Stimulated activated CD4-positive, alpha-beta T cell treated with anti-CD3 and anti-CD28 coated beads, Interleukin-2, amount 100 ng/mL, for 4 hours (primary cell): ENCODE results near the gene FHIT.

Source experiments
- DNase-seq: peaks from one replicate; pipeline ENCODE4 v3.0.0-alpha.2; 2020; ENCODE audit warnings: low read depth

The FHIT gene

DNA sequence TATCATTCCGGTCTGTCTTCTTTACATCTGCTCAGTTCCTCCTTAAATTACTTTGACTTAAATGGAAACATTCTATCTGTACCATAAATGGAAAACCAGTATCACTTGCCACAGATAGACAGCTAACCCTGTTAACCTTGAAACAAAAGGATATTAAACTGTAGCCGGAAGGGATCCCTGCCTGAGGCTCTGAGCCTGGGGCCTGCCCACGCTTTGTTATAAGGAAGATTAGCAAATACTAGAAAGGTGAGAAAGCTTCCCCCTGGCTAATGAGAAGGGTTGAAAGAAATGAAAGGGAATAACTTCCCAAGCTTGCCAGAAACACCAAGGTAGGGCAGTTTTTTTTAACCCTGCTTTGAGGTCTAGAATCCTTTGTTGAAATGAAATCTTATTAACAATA is 927.6 kb downstream of the FHIT start:
- DNase-seq: no peak

DNA sequence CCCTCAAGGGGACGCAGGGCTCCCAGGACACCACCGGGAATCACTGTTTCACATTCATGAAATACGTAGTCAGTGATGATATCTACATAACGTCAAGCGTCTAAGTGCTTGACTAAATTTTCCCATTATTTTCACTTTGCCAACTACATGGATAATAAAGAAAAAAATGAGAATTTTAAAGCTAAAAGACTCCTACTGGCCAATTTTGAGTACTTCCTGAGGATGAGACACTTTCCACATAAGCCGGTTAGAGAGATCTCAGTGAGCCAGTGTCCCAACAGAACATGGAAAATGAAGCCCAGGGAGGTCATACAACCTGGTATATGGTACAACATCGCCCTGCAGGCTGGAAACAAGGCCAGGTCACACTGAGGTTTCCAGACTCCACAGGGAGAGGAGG is 928.1 kb downstream of the FHIT start:
- no peak for DNase-seq

DNA sequence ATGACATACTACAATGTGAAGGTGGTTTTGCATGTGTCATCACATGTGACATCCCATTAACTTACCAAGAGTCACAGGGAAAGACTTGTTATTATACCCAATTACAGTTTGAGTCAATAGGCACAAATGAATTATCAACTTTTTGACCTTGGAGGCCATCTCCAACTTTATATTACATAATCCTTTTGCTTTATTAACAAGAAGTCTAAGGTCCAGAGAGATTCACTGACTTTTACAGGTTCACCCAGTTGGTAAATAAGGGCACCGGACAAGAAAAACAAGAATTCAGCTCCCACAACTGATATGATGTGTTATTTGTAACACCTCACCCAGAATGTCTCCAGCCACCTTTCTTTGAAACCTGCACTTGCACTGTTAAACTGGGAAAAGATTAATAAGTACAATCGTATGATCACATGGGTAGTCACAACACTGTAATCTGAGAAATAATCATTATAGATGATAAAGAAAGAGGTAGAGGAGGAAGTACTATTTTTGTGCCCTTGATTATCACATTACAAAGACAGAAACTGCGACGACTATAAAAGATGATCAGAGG is 928.9 kb downstream of the FHIT start:
- DNase-seq: no peak

DNA sequence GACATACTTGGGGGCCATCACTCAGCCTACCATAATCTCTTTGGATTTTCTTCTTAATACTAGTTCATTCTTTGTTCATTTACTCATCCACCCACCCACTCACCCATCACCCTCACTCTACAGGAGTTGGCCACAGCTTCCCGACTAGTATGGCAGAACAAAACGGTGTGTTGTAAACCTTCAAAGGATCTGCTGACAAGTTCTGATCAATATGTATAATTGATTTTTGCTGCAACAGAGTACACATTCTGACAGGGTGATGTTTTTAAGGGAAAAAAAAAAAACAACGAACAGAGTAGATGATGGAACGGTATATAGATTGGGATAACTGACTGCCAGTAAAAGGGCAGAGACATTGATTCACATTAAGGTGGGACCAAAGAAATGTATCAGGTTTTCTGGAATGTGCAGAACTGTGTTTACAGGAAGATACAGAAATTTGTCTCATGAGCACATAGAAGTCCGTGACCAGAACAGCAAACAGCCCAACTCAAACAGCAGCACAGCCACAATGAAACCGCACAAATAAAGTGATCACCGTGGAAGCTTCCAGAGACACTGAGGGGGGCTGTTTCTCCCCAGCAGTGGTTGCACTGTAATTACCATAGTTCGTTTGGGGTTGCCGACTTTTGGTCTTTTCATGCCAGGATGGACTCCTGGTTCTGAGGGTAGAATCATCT is 931.9 kb downstream of the FHIT start:
- DNase-seq: no peak

DNA sequence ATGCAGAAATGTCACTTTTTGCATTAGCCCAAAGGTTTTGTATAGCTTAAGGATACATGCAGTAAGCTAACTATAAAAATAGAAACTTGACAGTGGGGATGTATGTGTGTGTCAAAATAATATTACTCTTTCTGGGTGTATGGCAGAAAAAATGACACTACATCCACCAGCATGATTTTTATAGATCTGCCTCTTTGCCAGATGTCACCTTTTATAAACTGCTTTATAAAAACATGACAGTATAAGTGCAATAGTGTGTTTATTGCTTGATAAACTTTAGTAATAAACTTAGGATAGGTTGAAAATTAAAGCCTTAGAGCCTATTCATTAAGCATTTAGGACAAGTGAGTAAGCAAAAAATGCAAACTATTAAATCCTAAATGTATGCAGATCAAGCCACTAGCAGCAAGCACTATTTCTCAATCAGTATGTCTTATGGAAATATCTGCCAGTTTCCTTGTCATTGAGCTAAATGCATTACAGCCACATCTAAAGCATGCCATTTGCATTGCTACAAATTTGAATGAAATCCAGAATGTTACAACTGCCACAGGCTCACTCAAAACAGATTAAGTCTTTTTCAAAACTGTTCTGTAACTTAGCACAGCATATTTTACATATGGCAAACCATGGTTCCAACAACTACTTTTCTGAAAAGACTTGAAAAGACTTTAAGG is 935.0 kb downstream of the FHIT start:
- DNase-seq: no peak

DNA sequence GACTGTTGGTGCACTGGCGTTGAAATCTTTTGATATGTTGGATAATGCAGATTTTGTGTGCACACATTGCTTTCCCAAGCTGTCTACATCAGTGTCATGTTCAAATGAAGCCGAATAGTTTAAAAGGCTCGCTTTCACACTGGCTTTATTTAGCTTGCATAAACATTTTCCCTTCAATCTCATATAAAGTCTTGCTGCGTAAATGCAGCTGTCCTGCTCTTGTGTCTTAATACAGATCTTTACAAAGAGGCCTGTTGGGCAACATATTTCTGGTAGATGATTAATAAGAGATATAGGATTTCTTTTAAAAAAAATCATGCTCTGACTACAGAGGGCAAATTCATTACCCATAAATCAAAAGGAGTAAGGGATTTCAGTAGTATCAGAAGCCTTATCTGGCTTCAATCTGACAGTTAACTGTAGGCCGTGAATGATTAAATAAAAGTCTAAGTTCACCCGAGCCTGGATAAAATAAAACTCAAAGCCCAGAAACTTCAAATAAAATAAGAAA is 937.2 kb downstream of the FHIT start:
- no peak for DNase-seq

DNA sequence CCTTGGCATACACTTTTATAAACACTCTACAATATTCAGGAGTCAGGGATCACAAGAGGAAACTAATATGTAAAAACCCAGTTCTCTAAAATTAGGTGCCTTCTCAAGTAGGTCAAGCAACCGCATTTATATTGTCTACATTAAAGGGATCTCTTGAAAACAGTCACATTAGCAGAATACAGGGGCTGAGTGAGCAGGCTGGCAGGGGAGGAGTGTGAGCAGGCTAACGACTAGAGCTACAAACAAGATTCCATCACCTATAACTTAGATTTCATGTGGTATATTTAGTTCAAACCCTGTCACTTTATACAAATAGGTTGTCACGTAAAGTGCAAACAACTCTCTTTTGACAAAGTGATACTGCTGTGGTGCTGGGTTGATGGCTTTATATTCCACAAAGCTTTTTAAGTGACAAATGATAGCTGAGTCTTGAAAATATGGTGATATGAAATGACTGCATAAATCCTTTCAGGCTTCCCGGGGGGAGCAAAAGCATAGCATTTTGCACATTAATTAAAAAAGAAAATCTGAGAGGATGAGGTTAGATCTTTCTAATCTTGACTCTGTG is 937.9 kb downstream of the FHIT start:
- DNase-seq: no peak

DNA sequence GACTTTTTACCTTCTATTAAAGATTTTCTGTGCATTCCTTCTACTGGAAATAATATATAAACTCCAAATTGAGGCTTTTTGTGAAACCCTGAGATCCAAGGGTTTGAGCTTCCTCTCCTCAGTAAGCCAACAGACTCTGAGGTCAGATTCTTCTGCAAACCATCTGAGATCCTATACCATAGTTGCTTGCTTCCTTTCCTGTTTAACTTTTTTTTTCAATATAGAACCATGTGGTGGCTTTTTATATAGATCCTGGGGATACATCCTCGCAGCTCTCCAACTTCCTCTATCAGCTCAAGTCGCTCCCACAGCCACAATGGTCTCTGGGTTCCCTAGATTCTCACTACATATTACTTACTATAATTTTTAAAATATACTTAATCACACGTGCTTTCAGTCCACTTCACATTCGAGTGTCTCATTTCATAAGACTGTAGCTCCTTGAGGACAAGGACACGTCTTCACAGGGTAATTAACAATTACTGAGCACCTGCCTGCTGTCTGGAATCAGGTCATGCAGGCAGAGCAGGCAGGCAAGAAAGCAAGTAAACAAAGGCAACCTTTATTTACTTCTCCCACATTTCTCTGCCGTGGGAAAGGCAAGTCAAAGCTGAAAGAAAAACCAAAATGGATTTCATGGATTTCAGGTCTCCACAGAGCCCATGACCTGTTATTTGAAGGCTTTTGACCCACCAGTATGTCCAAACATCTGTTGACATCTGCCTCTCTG is 941.5 kb downstream of the FHIT start:
- no peak for DNase-seq

DNA sequence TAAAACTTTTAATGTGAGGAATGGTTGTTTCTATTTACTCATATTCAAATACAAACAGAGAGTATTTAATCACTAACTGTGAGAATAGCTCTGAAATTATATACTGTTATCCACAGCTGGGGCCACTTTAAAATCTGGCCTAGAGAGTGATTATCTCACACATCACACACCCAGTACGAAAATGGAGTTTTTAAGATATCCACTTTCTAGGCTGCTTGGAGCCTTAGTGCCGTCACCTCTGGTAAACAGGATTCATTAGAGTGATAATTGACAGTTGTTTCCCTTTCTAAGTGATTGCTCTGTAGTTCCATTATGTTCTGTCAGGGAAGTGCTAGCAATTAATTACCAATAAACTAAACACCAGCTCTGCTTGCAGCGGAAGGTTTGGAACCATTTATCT is 942.4 kb downstream of the FHIT start:
- DNase-seq: no peak

DNA sequence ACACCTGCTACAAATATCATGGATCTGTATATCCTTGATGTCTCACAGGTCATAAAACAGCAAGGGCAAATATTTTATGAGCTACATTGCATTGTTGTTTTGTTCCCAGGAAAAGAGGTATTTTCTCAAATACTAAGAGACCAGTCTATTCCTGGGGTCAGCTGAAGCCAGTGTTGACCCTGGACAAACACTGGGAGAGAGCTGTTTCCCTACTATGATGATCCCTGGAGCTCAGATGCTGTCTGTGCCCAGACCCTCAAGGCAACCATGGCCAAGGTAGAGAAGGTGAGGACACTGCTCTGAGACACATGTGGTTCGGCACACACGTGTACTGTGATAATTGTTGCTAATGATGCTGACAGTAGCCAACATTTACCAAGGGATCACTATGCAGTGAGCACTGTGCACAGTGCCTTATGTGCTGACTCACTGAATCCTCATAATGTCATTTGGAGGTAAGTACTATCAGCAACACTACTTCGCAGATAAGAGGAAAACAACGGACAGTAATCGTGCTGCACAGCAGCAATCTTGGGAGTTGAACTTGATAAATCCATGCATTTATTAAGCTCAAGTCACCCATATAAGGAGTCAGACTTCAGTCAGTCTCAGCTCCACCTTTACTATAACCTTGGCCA is 943.6 kb downstream of the FHIT start:
- no peak for DNase-seq

DNA sequence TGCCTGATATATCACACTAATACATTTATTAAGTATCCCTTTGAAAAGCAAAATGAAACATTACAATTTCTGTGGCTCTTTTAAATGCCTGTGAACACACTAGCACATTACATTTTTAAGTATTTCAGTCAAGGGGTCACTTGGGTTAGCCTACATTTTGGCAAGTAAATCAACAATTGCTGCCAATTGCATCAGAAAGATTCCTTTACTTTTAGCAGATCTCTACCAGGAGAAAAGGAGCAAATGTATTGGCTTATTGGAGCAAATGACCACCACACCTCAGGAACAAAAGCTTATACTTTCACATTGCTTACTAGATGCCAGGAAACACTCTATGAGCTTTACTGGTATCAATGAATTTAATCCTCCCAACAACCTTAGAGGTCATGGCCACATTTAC is 947.1 kb downstream of the FHIT start:
- DNase-seq: no peak

DNA sequence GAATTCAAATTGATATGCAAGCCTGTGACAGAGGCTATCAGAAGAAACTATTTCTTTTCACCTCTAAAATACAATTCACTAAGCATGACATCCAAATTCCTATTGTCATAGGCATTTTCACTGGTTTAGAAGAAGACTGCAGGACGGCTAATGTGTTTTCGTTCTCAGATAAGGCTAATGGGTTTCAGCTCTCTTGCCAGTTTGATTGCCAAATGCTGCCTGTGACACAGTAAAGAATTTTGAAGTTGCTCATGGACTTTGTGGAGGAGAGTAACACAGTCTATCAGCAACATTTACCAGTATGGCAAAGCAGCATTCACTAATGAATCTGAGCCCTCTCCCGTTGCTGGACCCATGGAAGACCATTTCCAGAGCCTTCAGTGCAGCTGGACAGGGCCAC is 948.1 kb downstream of the FHIT start:
- DNase-seq: no peak

DNA sequence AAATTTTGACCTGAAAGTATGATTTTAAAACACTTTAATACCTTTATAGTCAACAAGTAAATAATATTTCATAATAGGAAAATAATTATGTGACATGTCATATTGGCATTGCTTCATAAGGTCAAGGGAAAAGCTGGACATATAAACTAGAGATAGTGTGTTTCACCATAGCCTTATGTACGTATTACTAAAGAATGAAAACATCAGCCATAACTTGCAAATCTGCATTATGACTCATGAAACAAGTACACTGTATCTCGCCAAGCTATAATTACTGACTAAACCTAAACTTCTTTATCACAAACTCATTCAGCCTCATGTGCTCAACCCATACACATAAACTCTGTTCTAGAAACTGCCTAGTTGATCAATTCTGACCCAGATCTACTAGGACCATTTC is 950.1 kb downstream of the FHIT start:
- no peak for DNase-seq

DNA sequence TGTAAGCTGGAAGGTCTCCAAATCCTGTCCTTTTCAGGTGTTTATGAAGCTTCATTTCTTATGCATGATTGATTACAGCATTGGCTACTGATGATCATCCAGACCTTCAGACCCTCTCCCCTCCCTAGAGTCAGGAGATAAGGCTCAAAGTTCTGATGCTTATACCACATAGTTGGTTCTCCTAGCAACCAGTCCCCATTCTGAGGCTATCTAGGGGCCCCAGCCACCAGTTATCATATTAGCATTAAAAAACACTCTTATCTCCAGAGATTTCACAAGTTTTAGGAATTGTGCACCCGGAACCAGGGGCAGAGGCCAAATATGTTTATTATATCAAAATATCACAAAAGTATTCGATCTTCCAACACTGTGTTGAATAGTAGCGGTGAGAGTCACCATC is 953.1 kb downstream of the FHIT start:
- no peak for DNase-seq

DNA sequence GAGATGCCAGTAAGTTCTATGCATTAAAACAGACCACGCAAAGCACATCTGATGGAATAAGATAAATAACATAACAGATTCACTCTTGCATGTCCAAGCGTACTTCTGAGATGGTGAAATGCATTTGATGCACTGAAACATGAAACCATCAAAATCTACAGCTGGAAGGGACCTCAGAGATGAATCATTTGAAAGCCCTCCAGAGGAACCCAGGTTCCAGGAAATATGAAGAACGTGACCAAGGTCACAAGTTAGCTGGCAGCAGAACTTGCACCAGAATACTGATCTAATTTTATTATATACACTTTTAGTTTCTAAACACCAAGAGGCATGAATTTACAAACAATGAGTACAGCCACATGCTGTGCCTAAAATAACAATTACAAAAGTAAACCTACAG is 957.1 kb downstream of the FHIT start:
- no peak for DNase-seq

DNA sequence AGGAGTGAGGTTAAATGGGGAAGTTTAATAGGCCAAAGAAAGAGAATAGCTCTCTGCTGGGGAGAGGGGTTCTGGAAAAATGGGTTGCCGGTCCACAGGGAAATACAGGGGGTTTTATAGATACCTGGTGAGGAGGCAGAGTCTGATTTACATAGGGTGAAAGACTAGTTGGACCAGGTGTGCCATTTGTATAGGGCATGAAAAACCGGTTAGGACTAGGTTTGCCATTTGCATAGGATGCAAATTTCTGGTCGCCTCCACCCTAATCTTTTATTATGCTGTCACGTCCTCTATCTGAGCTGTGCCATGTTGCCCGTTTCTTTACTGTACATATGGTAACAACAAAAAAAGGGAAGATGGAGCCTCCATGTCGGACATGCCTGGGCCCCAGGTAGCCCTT is 960.1 kb downstream of the FHIT start:
- no peak for DNase-seq

DNA sequence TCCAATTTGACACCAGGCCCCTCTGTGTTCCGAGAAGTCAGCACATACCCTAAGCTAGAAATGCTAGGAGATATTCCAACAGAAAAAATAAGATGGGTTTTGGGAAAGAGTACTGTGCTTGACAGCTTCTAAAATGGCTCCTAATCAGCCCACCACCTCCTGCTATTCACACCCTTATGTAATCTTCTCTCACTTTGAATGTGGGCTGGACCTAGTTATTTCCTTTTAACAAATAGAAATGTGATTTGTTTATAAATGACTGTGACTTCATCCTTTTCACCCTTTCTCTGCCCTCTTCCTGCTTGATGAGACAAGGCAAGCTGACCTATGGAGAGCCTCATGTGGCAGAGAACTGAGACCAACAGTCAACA is 961.1 kb downstream of the FHIT start:
- no peak for DNase-seq

DNA sequence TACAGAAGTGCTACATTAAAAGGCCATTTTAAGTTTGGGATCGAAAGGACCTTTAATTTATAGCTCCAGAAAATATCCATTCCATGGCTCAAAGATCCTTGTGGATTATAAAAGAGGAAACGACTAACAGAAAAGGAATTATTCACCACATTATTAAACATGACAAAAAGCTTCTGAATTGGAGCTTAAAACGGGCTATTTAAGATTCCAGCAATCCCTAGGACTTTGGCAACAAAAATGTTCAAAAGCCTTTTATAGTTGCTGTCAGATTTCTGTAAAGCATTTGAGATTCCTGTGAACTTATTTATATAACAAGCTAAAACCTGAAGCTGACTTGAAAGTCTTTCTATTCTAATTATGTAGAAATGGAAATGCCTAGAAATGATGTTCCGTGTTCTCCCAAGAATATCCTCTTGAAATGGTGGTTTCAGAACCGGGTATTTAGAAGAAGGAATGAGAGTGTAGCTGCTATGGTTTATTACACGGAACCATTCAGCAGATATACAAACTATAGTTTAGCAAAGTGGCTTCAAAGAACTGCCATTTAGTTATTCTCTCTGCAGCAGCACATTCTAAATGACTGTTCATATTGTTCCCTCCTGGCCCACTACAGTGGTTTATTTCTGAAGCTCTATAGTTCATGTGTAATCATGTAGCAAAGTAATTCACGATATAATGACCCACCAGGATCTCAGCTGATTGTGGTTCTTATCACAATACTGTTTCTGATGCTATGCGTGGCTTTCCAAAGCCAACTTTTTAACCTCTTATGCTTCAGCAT is 961.7 kb downstream of the FHIT start:
- DNase-seq: no peak

DNA sequence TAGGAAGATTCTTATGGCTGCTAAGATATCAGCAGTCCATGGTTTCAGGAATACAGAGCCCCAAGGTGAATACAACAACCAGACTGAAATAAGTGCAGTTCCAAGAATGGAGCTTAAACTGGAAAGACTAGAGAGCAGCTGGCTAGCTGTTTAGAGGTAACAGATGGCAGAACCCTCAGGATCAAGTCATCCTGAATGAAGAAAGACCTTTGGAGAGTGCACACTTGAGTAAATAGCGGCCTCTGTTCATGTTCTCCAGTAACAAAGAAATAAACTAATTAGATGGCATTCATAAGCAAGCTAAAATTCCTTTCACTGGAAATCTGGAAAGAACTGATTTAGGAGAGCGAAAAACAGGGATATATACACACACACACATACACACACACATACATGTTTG is 968.4 kb downstream of the FHIT start:
- DNase-seq: no peak

DNA sequence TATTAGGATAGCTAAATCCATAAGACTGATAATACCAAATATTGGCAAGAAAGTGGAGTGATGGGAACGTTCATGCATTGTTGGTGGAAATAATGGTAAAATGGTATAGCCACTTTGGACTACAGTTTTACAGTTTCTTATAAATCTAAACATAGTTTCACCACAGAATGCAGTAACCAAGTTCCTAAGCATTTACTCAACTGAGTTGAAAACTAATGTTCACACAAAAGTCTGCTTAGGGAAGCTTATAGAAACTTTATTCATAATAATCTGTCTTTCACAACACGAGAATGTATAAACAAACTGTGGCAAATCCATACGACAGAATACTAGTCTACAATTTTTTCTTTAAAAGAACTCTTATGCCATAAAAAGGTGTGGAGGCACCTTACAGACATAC is 969.3 kb downstream of the FHIT start:
- no peak for DNase-seq

DNA sequence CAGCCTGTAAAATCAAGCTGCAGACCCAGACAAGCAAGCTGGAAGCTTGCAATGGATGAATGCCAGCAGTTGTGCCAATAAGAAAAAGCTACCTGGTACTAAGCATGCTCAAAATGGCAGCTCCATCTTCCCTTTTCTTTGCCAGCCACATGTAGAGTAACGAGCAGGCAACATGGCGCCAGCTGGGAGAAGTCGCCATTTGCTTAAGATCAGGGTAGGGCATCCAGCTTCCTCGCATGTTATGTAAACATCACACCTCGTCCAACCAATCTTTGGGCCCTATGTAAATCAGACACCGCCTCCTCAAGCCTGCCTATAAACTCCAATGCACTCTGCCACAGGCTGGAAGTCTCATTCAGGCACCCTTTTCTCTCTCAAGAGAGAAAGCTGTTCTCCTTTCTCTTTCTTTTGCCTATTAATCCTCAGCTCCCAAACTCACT is 973.9 kb downstream of the FHIT start:
- no peak for DNase-seq
